Activated CD4-positive, alpha-beta T cell treated with anti-CD3 and anti-CD28 coated beads, Interleukin-2, Interleukin-4, amounts not matched to agents 100 ng/mL and 50 ng/mL, durations not matched to agents 16 hours and 8 hours (primary cell): Measurements from ENCODE around the gene ST6GALNAC3.

Experiments used
- DNase-seq: peaks from one replicate; pipeline ENCODE4 v3.0.0-alpha.2; 2020; ENCODE audit warnings: low spot score

Gene ST6GALNAC3

DNA sequence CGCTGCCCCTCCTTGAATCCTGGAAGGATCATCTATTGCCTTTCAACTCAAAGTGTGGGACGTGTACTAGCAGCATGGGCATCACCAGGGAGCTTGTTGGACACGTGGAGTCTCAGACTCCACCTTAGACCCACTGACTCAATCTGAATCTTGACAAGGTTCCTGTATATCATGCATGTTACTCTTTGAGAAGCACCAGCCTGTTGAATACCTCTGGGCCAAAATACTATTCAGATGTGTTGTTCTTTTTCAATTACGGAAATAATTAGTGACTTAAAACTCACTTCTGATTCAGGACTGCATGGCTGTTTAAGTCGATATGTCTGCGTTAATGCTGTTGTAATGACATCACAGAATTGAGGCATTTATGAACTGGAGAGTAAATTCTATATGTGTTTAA is 70.8 kb downstream of the ST6GALNAC3 start:
- no peak for DNase-seq

DNA sequence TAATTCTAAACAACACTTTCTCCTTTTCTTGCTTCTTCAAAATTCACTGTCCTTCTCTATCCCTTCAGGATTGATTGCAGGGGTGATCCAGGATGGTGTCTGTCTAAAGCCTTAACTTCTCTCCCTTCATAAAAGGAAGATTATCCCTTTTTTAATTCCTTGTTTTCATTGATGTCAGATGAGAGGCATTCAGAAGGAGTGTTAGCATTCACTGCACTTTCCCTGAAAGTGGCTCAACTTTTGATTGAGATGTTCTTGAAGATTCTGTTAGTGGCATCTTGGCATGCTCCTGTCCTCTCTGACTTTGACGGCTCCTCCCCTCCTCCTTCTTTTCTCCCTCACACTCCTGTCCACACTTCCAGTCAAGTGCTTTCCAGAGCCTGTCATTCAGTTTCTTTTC is 71.6 kb downstream of the ST6GALNAC3 start:
- no peak for DNase-seq

DNA sequence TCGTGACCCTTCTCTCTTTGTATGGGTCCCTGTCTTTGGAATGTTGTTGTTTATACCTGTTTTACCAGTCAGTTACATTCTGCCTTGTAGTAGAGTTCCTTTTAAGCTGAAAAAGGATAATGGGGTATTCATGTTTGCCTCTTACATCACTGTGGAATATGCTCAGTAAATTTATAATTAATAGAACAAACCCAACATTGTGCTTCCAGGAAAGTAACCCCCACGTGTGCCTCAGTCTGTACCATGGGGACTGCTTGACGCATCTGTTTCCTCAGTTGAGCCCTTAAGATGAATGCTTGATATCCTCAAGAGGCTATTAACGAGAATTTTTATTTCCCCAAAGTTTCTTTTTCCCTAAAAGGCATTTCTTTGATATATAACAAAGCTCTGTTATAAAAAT is 73.4 kb downstream of the ST6GALNAC3 start:
- no peak for DNase-seq

DNA sequence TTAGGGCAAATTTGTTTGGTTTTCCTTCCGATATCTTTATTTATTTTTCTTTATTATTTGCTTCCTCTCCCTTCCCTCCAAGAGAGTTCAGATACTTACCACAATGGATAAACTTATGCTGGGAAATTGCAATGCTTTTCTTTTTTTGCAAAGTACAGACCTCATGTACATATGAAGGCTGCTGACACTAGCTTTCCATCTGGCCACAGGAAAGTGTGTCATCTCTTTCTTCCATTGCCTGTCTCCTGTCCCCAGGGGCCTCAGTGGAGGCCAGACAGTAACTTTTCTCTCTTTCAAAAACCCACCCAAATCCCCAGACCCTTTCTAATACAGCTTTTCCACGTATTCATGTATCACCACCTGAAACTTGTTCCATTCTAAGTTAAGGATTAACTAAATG is 73.9 kb downstream of the ST6GALNAC3 start:
- DNase-seq = no peak

DNA sequence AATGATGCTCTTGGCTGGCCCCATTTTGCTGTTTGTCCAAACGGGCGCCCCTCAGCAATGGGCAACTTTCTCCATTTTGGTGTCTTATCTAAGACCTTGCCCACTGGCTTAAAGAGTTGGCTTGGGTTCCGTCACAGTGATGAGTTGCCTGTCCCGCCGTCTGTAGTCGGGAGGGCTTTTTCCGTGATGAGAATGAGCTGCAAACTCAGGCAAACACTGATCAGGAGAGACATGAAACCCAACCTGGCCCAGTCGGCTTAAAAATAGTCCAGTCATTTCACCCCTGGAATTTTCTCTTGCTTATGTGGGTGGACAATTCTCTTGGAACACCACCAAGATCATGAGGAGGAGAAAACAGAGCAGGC is 79.3 kb downstream of the ST6GALNAC3 start:
- DNase-seq = no peak

DNA sequence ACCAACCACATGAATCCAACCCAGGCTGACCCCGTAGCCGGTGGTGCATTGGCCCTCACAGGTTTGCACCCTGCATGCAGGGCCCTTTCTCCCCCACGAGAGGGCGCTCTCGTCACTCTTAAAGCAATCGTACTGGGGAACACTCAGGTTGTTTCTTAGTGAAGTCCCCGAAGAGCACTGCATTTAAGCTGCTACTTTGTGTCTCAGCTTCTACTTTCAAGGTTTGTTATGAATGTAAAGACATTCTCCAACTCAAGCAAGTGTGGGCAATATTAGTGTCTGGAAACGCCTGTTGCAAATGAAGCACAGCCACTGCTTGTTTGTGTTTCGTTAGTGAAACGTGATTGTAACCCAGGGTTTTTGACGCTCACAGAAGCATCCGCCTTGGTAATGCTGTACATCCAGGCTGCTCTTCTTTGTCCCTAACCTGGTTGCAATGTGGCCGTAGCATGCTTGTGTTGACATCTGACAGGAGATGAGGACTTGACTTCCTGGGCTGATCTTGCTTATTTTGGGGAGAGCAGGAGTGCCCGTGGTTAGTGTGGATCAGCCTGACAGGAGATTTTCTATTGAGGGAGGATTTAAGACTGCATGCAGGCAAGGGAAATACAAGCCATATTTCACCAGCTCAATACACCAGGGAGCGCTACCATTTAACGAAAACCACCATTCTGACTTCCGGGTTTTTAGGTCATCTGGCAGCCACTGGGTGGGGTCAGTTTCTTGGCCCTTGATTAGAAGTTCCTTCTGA is 79.8 kb downstream of the ST6GALNAC3 start:
- peak; percentile 81 for DNase-seq

DNA sequence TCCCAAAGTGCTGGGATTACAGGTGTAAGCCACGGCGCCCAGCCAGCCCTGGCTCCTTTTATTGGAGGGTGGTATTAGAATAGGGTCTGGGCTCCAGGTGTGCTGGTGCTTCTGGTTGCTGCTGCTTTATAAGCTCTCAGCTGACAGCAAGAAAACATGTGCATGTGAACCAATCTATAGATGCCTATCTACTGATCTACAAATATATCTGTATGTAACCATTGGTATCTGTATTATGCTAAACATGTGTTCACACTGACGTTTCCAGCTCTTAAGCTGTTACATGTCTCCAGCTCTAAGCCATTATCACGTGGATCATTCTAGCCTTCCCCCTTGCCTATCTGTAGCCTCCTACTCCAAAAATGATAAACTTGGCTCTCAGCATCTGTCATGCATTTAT is 82.4 kb downstream of the ST6GALNAC3 start:
- no peak for DNase-seq

DNA sequence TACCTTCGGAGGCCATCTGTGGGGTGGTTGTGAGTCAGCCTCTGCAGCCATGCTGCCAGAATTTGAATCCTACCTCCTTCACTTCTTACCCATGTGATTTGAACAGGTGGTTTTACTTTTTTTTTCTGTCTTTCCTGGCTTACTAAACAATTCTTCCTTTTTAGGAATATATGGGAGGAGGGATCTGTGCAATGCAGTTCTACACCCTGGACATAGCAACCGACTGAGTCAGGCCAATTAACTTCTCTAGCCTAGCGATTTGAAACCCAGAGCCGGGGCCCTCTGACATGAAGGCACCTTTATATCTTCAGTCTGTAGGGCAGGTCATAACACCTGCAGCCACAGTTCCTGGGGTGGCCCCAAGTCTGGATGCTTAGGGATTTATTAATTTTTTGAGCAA is 83.6 kb downstream of the ST6GALNAC3 start:
- DNase-seq = no peak

DNA sequence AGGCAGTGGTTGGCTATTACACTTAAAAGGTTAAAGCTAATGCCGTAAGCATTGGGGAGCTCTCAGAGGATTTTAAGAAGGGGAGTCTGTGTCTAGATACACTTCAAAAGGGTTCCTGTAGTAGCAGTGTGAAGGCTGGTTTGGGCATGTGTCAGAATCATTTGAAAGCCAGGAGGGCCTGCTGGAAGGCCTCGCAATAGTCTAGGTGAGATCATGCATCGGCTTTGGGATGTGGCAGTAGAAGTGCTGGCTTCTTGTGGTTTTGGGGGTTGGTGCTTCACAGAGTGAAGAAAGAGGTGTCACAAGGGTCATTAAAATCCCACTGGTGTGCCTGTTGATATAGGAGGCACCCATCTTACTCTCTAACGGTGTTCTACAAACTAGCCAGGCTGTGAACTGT is 85.7 kb downstream of the ST6GALNAC3 start:
- DNase-seq = no peak

DNA sequence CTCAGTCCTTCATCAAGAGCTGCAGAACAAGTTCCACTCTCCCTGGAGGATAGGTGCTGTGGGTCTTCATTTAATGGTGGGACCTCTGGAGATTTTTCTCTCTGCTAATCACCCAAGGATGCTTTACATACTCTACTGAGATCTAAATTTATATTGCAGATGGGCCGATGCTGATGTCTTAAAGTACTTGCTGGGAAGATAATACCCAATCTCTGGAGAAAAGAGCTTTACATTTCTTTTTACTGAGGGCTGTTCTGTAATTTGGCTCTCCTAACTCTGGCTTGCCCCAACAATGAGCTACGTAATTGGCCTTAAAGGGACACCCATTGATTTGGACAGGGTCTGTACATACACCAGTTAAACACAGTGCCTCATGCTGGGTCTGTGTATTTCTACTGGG is 86.9 kb downstream of the ST6GALNAC3 start:
- no peak for DNase-seq

DNA sequence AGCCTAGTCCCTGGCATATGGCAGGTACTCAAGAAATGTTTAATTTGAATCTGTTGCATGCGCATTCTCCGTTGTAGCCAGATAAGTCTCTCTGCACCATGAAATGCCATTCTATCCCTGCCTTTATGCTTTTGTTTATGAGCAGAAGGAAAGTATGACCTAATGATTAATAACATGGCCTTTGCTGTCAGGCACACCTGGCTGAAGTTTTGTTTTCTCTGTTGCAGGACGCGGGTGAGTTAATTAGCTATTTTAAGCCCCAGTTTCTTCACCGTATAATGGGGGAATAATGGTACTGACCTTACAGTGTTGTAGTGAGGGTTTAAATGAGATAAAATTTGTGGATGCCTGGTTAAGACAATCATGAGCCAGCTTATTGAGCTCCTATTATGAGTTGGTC is 87.7 kb downstream of the ST6GALNAC3 start:
- no peak for DNase-seq

DNA sequence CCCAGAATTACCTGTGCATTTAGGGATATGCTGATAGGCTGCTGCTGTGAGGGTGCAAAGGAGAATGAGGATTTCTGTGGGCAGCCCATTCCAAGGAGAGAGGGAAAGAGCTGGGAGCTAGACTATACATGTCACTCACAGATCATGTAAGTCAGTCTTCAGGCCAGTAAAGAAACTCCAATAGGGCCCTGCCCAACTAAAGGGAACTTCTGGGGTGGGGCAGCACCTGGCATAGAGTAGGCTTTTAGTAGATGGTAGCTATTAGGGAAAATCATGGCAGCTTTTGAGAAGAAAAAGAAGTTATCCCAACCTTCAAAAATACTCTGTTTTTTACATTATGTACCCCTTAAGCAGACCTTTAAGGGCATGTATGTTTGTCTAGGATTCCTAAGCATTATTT is 89.6 kb downstream of the ST6GALNAC3 start:
- no peak for DNase-seq

DNA sequence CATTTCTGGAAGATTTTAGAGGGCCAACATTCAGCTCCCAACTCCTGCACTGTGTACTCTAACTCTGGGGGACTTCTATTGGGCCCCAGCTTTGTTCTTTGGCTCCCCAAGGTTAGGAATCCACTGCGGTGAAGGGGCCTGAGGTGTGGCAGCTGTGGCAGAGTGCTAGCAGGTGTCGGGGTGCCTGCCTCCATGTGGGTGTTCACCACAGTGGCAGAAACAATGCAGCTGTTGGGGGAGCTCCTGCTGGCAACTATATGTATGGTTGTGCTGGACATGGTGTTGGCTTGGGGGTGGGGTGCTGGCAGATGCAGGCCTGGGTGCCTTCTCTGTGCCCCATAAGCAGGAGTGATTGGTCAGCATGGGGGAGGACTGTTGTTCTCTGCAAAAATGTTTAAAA is 95.5 kb downstream of the ST6GALNAC3 start:
- DNase-seq = no peak

DNA sequence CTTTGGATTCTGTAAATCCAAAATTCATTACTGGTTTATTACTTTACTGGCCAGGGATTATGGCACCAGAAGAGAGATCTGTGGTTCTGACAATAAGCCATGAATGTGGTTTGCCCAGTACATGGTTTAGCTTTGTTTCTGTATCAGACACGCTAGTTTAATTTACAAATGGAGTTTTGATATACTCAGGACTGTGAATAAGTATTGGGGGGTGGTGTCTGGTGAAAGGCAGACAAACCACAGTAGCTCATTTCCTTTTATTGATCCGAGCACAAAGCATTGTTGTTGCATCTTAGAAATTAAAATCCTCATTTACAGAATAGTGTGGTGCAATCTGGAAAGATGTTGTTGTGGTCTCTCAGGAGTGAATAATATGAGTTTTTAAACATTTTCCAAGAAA is 96.0 kb downstream of the ST6GALNAC3 start:
- no peak for DNase-seq

DNA sequence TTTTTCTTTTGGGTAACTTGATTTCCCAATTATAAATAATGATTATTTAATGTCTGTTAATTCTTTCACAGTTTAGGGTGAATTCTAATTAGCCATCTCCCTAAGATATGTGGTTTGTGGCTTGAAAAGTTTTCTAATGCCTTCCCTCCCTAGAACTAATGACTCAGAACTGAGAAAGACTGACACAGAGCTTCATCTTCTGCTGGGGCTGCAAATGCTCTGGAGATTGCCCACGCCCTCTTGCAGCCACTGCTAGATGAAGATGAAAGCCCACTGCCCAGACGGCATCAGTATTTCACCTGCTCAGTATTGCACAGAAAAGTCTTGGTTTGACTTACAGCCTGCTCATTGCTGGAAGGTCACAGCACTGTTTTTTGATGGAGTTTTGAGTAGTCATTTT is 101.5 kb downstream of the ST6GALNAC3 start:
- peak; percentile 34 for DNase-seq

DNA sequence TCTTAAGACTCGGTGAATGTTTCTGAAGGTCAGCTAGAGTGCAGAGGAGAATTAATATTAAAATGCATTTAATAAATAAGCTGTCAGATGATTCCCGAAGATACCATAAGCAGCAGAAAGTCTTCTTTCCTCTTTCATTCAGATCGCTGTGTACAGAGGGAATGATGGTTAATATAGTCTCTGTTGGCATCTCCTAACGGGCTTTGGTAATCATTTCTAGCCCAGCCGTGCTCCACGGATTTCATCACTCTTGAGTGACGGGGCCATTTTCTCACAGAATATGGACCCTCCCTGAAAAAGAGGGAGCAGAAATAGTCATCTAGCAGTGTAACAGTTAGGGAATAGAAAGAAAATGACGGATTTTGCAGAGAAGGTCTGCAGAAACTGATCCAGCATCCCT is 103.1 kb downstream of the ST6GALNAC3 start:
- DNase-seq = no peak

DNA sequence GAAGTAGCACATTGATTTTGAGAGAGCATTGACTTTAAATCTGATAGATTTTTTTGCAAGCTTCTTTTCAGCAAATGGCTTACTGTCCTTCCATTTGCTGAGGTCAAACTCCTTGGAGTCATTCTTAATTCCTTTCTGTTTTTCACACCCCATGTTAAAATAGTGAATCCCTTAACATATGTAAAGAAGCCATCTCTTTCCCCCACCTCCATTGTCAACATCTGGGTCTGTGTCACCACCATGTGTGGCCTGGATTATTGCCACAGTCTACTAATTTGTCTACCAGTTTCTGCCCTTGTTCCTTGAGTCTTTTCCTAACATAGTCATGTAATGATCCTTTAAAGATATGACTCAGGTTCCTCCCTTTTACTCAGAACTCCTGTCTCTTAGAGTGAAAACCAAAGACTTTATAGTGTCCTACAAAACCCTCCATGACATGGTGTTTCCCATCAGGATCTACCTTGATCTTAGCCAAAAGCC is 104.7 kb downstream of the ST6GALNAC3 start:
- no peak for DNase-seq

DNA sequence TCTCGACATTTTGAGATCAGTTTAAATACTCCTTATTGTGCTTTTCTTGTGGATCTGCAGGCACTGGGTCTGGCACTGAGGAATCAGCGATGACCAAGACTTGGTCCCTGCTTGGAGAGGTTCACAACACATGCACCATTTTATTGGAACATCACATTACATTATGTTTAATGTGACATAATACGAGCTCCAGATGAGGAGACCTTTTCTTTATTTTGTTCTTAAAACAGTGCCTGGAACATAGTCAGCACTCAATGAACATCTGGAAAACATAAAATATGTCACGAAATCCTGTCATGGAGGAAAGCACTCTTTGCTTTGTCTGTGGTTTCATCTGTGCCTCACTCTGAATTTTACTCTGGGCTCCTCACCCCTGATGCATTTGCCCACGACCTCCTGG is 110.7 kb downstream of the ST6GALNAC3 start:
- no peak for DNase-seq

DNA sequence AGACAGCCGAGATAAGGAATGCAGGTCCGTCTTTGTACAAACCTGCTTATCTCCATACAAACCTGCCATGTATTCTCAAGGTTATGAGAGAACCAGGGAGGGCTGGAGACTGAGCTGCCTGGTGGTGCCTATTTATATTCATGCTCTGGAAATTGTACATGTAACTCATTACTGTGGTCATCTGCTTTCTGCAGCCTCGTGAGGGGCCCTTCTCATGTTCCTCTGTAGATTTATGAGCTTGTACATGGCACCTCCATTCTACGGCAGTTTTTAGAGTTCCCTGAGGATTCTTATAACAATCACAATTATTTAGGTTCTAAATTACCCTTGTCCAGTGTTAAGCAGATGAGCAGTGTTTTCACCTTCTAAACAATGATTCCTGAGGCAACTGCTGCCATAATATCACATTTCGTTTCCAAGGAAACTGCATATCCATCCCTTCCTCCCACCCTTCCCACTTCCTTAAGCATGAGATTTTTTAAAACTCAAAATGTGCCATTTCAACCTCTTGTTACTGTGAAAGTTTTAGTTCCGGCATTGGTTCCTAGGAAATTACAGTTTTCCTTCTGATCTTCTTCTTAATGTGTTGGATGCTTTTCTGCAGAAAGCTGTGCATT is 112.1 kb downstream of the ST6GALNAC3 start:
- DNase-seq = no peak

DNA sequence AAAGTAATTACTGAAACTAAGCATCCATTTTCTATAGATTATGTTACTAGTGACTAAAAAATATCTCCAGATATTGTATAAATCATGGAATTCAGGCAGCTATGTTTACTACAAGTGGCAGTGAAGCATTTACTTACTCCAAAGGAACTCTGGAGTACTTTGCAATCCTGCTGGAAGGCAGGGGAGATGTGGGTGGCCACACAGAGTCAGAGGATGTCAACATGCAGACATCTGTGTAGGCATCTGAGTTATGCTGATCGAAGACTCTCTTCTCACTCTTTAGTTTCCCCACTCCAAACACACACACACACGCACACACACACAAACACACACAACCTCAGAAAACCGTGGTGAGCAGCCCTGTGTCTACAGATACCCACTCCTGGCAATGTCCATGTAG is 112.9 kb downstream of the ST6GALNAC3 start:
- DNase-seq = no peak

DNA sequence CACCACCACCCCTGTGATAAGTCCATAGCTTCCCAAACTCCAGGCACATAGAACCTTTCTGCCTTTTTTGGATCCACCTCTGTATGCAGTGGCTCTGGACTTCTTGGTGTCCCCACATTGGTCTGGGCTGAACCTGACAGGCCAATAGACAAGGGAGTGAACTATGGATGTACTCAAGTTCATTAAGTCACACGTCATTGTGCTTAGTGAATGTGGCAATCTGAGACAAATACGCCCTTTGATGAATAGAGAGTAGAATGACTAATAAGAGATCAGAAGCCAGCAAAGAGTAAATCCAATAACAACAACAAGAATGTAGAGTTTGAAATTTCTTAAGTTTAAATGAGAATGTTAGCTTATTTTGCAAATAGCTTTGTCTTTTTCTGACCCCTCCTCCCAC is 114.8 kb downstream of the ST6GALNAC3 start:
- DNase-seq = no peak

DNA sequence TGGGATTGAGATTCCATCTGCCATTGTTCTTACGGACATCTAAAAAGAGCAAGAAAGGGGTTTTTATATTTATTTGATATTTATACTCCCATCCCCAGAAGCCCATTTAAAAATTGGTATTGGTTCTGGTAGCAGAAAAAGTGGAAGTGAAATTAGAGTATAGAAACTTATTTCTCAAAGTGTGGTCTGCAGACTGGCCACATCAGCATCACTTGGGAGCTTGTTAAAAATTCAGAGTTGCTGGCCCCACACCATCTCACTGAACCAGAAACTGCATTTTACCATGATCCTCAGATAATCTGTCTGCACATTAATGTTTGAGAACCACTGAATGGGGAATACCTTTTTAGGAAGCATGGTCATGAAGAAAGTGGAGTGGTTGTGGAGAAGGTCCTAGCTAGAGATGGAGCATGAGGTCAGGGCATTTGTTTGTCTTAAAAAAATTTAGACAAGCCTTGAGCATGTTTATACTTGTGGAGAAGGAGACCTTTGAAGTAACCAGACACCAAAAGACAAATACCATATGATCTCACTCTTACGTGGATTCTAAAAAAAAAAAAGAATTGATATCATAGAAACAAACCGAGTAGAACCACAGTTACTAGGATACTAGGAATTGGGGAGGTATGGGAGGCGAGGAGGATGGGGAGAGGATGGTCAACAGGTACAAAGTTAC is 116.3 kb downstream of the ST6GALNAC3 start:
- no peak for DNase-seq

DNA sequence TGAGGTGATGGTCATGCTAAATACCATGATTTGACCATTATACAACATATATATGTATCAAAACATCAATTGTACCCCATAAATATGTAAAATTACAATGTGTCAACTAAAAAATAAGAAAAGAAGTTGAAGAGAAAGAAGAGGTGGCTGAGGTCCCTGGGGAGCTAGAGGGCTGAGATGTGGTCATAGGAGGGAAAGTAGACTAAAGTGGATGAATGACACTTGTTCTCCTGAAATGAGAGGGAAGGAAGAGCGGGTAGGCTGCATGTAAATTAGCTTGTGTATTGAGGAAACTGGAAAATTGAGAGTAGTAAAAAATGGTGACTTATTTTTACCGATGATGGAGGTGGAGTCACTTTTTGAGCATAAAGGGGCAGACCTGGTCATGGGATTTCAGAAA is 117.0 kb downstream of the ST6GALNAC3 start:
- DNase-seq = no peak
